Measurements from ENCODE around the gene PPP1R13B. TPM values are rescaled to one million over a fixed set of nuclear protein-coding genes. Genes with fewer than 3 reads are reported as not detected.

PPP1R13B gene
- polyA plus RNA-seq, 1 of the 3 experiments (the other 2 are of a cell fraction): 5.7 TPM

GRCh38 chr14:103731916-103732867, 115.2 kb downstream of the PPP1R13B start:
- H3K4me1 ChIP-seq (ENCODE audit: control insufficient read depth in 1 of 2, insufficient read depth in 2 of 2, low read depth in 1 of 2, low read length in 1 of 2): no peaks in the 10 kb centered on the region
- CTCF ChIA-PET: no interaction called here
- 92% methylated on average over 14 of the region's 24 CpGs for WGBS (ENCODE audit: low lambda C conversion rate)
- no peak overlapping the region; a peak in 1 of 4 replicates for H3K27ac ChIP-seq (ENCODE audit: low read depth in 2 of 2, low read length in 1 of 2)
- H3K79me2 ChIP-seq (ENCODE audit: insufficient read depth): no peaks in the 10 kb centered on the region
- no peak overlapping the region for H3K4me3 ChIP-seq (ENCODE audit: low read depth in 2 of 2, low read length in 1 of 2)
- H3K4me2 ChIP-seq: no peak overlapping the region
- H3K36me3 ChIP-seq (replicated peaks in 1 of 2; ENCODE audit: control insufficient read depth in 1 of 2, insufficient read depth in 2 of 2, low read length in 1 of 2): peaks cover 9 to 65% of the 10 kb centered on the region in 2 experiments
- H4K20me1 ChIP-seq (ENCODE audit: insufficient read depth): no peaks in the 10 kb centered on the region
- TF ChIP-seq TCF12 (IDR thresholded peaks at IDR 0.05) (no peak), SMC3 (IDR thresholded peaks at IDR 0.05; ENCODE audit: low read depth, low read length) (no peak), TAF1 (IDR thresholded peaks at IDR 0.05; ENCODE audit: borderline replicate concordance, low read depth, low read length) (no peak), GATA2 (CRISPR knock-in tag; IDR thresholded peaks at IDR 0.05) (no peak), RFX5 (IDR thresholded peaks at IDR 0.05; ENCODE audit: low read length) (no peak), ZBTB33 (IDR thresholded peaks at IDR 0.05; ENCODE audit: borderline replicate concordance, low read depth) (no peak), CTCF (IDR thresholded peaks at IDR 0.05) (no peak), FOXM1 (IDR thresholded peaks at IDR 0.05; ENCODE audit: low read depth) (no peak), REST (IDR thresholded peaks at IDR 0.05; ENCODE audit: low read depth, low read length) (no peak), USF1 (IDR thresholded peaks at IDR 0.05; ENCODE audit: borderline replicate concordance, low read depth) (no peak), EZH2phosphoT487 (IDR thresholded peaks at IDR 0.05; ENCODE audit: borderline replicate concordance, low read depth) (no peak), RXRA (IDR thresholded peaks at IDR 0.05; ENCODE audit: borderline replicate concordance, low read depth) (no peak), TEAD4 (IDR thresholded peaks at IDR 0.05; ENCODE audit: borderline replicate concordance, insufficient read depth) (no peak), NFIC (IDR thresholded peaks at IDR 0.05; ENCODE audit: borderline replicate concordance) (no peak), USF2 (IDR thresholded peaks at IDR 0.05; ENCODE audit: borderline replicate concordance, low read depth, low read length) (no peak), POLR2AphosphoS5 (IDR thresholded peaks at IDR 0.05; ENCODE audit: low read depth, low read length) (no peak), IRF3 (IDR thresholded peaks at IDR 0.05; ENCODE audit: low read depth, low read length) (no peak)
- no peaks in the 10 kb centered on the region for H3K9me3 ChIP-seq
- H3F3A ChIP-seq (replicated peaks; ENCODE audit: insufficient read depth): no peaks in the 10 kb centered on the region
- H3K9me2 ChIP-seq: no peaks in the 10 kb centered on the region
- no peak for DNase-seq
- H3K9ac ChIP-seq: no peak overlapping the region
- no peaks in the 10 kb centered on the region for H3K27me3 ChIP-seq (ENCODE audit: insufficient read depth)
- POLR2A ChIA-PET: no interaction called here
- H2AFZ ChIP-seq (ENCODE audit: low read depth): no peak overlapping the region
